ENCODE data around the gene XPR1. TPM values are rescaled to one million over a fixed set of nuclear protein-coding genes. Genes with fewer than 3 reads are reported as not detected.
"Not testable (repeated sequence)": the region's sequence is repeated elsewhere in the genome, so short reads cannot be mapped to it uniquely, and the experiment has no call there.

XPR1 gene
- total RNA-seq, 1 donor from 2014 or later, result 71.8 TPM

DNA sequence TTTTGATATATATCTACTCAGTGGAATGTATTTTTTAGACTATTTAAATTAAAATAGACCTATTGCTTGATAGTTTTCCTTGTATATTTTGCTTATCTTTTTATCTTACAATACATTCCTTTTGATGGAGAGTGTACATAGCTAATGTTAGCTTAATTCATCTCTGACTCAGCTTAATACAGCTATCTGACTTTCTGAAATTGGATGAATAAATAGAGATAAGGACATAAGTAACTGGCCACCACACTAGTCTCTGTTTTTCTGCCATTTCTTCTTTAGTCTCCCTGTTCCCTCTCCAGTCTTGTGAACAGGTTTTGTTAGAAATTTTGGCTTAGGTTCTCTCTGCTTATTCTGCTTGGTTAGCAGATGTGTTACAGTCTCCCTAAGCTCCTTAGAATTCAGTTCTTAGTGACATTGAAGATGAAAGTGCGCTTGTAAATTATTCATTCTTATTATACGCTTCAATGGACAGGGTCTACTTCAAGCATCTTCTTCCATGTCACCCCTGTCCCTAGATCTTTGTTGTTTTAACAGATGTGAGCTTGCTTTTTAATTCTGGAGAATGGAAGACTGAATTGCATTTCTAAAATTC is 59.6 kb downstream of the XPR1 start:
- H3K36me3 Mint-ChIP-seq (ENCODE audit: low read depth, unreplicated experiment), result no peaks in the 10 kb centered on the region
- TF ChIP-seq, protein P1, sequence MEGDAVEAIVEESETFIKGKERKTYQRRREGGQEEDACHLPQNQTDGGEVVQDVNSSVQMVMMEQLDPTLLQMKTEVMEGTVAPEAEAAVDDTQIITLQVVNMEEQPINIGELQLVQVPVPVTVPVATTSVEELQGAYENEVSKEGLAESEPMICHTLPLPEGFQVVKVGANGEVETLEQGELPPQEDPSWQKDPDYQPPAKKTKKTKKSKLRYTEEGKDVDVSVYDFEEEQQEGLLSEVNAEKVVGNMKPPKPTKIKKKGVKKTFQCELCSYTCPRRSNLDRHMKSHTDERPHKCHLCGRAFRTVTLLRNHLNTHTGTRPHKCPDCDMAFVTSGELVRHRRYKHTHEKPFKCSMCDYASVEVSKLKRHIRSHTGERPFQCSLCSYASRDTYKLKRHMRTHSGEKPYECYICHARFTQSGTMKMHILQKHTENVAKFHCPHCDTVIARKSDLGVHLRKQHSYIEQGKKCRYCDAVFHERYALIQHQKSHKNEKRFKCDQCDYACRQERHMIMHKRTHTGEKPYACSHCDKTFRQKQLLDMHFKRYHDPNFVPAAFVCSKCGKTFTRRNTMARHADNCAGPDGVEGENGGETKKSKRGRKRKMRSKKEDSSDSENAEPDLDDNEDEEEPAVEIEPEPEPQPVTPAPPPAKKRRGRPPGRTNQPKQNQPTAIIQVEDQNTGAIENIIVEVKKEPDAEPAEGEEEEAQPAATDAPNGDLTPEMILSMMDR (IDR thresholded peaks at IDR 0.05; ENCODE audit: unreplicated experiment), result no peak
- H3K4me3 Mint-ChIP-seq (ENCODE audit: unreplicated experiment), result no peak overlapping the region
- no peaks in the 10 kb centered on the region for H3K9me3 Mint-ChIP-seq (ENCODE audit: unreplicated experiment)
- DNase-seq (ENCODE audit: low spot score), result no peak
- H3K27me3 Mint-ChIP-seq (ENCODE audit: unreplicated experiment), result no peaks in the 10 kb centered on the region
- H3K4me1 Mint-ChIP-seq (ENCODE audit: unreplicated experiment), result peaks cover 18% of the 10 kb centered on the region
- no peak overlapping the region for H3K27ac Mint-ChIP-seq (ENCODE audit: unreplicated experiment)

DNA sequence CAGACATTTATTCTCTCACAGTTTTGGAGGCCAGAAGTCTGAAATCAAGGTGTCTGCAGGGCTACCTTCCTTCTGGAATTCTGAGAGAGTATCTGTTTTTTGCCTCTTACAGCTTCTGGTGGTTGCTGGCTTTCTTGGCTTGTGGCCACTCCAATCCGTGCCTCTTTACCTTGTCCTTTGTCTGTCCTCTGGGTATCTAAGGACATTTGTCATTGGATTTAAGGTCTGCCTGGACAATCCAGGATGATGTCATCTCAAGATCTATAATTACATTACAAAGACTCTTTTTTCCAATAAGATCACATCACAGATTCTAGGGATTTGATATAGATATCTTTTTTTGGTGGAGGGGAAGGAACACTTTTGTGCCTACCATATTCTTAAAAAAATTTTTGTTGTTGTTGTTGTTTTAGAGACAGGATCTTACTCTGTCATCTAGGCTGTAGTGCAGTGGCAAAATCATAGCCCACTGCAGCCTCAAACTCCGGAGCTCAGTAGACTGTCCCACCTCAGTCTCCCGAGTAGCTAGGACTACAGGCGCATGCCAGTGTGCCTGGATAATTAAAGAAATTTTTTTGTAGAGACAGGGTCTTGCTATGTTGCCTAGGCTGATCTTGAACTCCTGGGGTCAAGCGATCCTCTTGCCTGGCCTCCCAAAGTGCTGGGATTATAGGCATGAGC is 61.9 kb downstream of the XPR1 start:
- Mint-ChIP-seq H3K27me3 (ENCODE audit: unreplicated experiment) (no peaks in the 10 kb centered on the region), H3K27ac (ENCODE audit: unreplicated experiment) (no peak overlapping the region), H3K4me1 (ENCODE audit: unreplicated experiment) (peaks cover 18% of the 10 kb centered on the region), H3K36me3 (ENCODE audit: low read depth, unreplicated experiment) (peaks cover 4% of the 10 kb centered on the region), H3K9me3 (ENCODE audit: unreplicated experiment) (no peaks in the 10 kb centered on the region), H3K4me3 (ENCODE audit: unreplicated experiment) (no peak overlapping the region)
- TF ChIP-seq, protein P1 (IDR thresholded peaks at IDR 0.05; ENCODE audit: unreplicated experiment), result no peak
- no peak for DNase-seq (ENCODE audit: low spot score)

DNA sequence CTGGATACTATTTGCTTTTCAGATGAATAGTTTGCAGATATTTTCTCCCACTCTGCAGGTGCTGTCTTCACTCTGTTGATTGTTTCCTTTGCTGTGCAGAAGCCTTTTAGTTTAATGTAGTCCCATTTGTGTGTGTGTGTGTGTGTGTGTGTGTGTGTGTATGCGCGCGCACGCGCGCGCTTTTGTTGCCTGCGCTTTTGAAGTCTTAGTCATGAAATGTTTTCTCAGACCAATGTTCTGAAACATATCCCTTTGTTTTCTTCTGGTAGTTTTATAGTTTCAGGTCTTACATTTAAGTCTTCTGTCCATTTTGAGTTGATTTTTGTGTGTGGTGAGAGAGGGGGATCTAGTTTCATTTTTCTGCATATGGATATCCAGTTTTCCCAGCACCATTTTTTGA is 63.5 kb downstream of the XPR1 start:
- H3K4me3 Mint-ChIP-seq (ENCODE audit: unreplicated experiment), result no peak overlapping the region

DNA sequence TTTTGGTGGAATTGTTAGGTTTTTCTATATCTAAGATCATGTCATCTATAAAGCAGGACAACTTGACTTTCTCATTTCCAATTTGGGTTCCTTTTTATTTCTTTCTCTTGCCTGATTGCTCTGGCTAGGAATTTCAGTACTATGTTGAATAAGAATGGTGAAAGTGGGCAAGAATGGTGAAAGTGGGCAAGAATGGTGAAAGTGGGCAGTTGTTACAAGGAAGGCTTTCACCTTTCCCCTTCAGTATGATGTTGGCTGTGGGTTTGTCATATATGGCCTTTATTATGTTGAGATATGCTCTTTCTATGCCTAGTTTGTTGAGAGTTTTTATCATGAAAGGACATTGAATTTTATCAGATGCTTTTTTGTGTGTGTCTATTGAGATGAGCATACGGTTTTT is 64.5 kb downstream of the XPR1 start:
- H3K27me3 Mint-ChIP-seq (ENCODE audit: unreplicated experiment), result no peaks in the 10 kb centered on the region
- no peak for DNase-seq (ENCODE audit: low spot score)
- peaks cover 6% of the 10 kb centered on the region for H3K36me3 Mint-ChIP-seq (ENCODE audit: low read depth, unreplicated experiment)
- H3K4me3 Mint-ChIP-seq (ENCODE audit: unreplicated experiment), result no peak overlapping the region
- H3K9me3 Mint-ChIP-seq (ENCODE audit: unreplicated experiment), result no peaks in the 10 kb centered on the region
- H3K4me1 Mint-ChIP-seq (ENCODE audit: unreplicated experiment), result peaks cover 12% of the 10 kb centered on the region
- TF ChIP-seq, protein P1 (IDR thresholded peaks at IDR 0.05; ENCODE audit: unreplicated experiment), result no peak
- H3K27ac Mint-ChIP-seq (ENCODE audit: unreplicated experiment), result no peak overlapping the region

More for the DNA sequence above, 63.5 kb downstream of the XPR1 start:
- Mint-ChIP-seq H3K9me3 (ENCODE audit: unreplicated experiment) (no peaks in the 10 kb centered on the region), H3K27me3 (ENCODE audit: unreplicated experiment) (no peaks in the 10 kb centered on the region), H3K27ac (ENCODE audit: unreplicated experiment) (no peak overlapping the region), H3K4me1 (ENCODE audit: unreplicated experiment) (peaks cover 17% of the 10 kb centered on the region), H3K36me3 (ENCODE audit: low read depth, unreplicated experiment) (peaks cover 6% of the 10 kb centered on the region)
- DNase-seq (ENCODE audit: low spot score), result no peak
- TF ChIP-seq, protein P1 (IDR thresholded peaks at IDR 0.05; ENCODE audit: unreplicated experiment), result no peak

DNA sequence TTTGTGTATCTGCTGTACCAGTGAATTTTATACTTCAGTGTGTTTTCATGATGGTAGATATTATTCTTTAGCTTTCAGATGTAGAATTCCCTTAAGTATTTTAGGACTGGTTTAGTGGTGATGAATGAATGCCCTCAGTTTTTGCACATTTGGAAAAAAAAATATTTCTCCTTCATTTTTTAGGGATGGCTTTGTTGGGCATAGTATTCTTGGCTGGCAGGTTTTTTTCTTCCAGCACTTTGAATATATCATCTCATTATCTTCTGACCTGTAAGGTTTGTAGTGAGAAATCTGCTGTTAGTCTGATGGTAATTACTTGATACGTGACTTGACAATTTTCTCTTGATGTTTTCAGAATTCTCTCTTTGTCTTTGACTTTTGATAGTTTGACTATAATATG is 66.8 kb downstream of the XPR1 start:
- TF ChIP-seq, protein P1 (IDR thresholded peaks at IDR 0.05; ENCODE audit: unreplicated experiment), result no peak
- H3K36me3 Mint-ChIP-seq (ENCODE audit: low read depth, unreplicated experiment), result peaks cover 6% of the 10 kb centered on the region
- H3K27ac Mint-ChIP-seq (ENCODE audit: unreplicated experiment), result no peak overlapping the region
- H3K4me1 Mint-ChIP-seq (ENCODE audit: unreplicated experiment), result peaks cover under 1% of the 10 kb centered on the region
- no peaks in the 10 kb centered on the region for H3K9me3 Mint-ChIP-seq (ENCODE audit: unreplicated experiment)
- H3K27me3 Mint-ChIP-seq (ENCODE audit: unreplicated experiment), result no peaks in the 10 kb centered on the region
- H3K4me3 Mint-ChIP-seq (ENCODE audit: unreplicated experiment), result peak overlapping the region; percentile 6
- no peak for DNase-seq (ENCODE audit: low spot score)

DNA sequence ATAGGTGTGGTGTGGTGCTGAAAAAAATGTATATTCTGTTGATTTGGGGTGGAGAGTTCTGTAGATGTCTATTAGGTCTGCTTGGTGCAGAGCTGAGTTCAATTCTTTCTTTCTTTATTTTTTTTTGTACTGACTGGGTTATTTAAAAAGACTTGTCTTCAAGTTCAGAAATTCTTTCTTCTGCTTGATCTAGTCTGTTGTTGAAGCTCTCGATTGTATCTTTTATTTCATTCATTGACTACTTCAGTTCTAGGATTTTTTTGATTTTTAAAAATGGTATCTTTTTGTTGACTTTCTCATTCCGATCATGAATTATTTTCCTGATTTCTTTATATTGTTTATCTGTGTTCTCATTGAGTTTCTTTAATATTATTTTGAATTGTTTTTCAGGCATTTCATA is 70.6 kb downstream of the XPR1 start:
- not testable (repeated sequence) for H3K36me3 Mint-ChIP-seq (ENCODE audit: low read depth, unreplicated experiment)

DNA sequence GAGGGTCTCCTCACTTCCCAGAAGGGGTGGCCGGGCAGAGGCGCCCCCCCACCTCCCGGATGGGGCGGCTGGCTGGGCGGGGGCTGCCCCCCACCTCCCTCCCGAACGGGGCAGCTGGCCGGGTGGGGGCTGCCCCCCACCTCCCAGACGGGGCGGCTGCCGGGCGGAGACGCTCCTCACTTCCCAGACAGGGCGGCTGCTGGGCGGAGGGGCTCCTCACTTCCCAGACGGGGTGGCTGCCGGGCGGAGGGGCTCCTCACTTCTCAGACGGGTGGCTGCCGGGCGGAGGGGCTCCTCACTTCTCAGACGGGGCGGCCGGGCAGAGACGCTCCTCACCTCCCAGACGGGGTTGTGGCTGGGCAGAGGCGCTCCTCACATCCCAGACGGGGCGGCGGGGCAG is 78.9 kb downstream of the XPR1 start:
- DNase-seq (ENCODE audit: low spot score); H3K27me3 Mint-ChIP-seq (ENCODE audit: unreplicated experiment); H3K27ac Mint-ChIP-seq (ENCODE audit: unreplicated experiment); H3K9me3 Mint-ChIP-seq (ENCODE audit: unreplicated experiment); H3K4me1 Mint-ChIP-seq (ENCODE audit: unreplicated experiment); H3K4me3 Mint-ChIP-seq (ENCODE audit: unreplicated experiment): not testable (repeated sequence)
- peaks cover 10% of the 10 kb centered on the region for H3K36me3 Mint-ChIP-seq (ENCODE audit: low read depth, unreplicated experiment)

More for the DNA sequence above, 70.6 kb downstream of the XPR1 start:
- not testable (repeated sequence) for DNase-seq (ENCODE audit: low spot score); H3K9me3 Mint-ChIP-seq (ENCODE audit: unreplicated experiment); H3K27ac Mint-ChIP-seq (ENCODE audit: unreplicated experiment); H3K4me3 Mint-ChIP-seq (ENCODE audit: unreplicated experiment); H3K4me1 Mint-ChIP-seq (ENCODE audit: unreplicated experiment); H3K27me3 Mint-ChIP-seq (ENCODE audit: unreplicated experiment)

Measured in endothelial cell (in vitro differentiated cells).